Progenitor cell of endocrine pancreas (in vitro differentiated cells): Measurements from ENCODE around the gene RFFL. TPM values are rescaled to one million over a fixed set of nuclear protein-coding genes. Genes with fewer than 3 reads are reported as not detected.
A peak's percentile ranks its signal among the peaks of the same experiment; 100 is the strongest.
"Not testable (repeated sequence)": the region's sequence is repeated elsewhere in the genome, so short reads cannot be mapped to it uniquely, and the experiment has no call there.

Source experiments
- DNase-seq: peaks from one replicate; pipeline ENCODE4 v3.0.0; 2021; ENCODE audit warnings: low spot score; ENCODE audit not compliant: unreplicated experiment
- H3K27ac Mint-ChIP-seq: 2 replicates; pipeline ENCODE4 v1.8.0; 2021; ENCODE audit warnings: mild to moderate bottlenecking, moderate library complexity, mixed read lengths
- H3K27me3 Mint-ChIP-seq: 2 replicates; pipeline ENCODE4 v1.8.0; 2021; ENCODE audit warnings: mixed read lengths
- H3K36me3 Mint-ChIP-seq: 2 replicates; pipeline ENCODE4 v1.8.0; 2022; ENCODE audit warnings: mixed read lengths; ENCODE audit not compliant: insufficient read depth
- H3K4me1 Mint-ChIP-seq: 2 replicates; pipeline ENCODE4 v1.8.0; 2021; ENCODE audit warnings: low read depth, mixed read lengths
- H3K4me3 Mint-ChIP-seq: 2 replicates; pipeline ENCODE4 v1.8.0; 2021; ENCODE audit warnings: low read depth, mild to moderate bottlenecking, moderate library complexity, mixed read lengths
- H3K9me3 Mint-ChIP-seq: 2 replicates; pipeline ENCODE4 v1.8.0; 2021; ENCODE audit warnings: low read depth, mixed read lengths
- total RNA-seq: library from RNA; stranded (reverse); gene quantifications from 2 replicates; pipeline ENCODE4 v1.2.1, GENCODE V29; 2021
- TF ChIP-seq, protein P1 (sequence below): fragments of 200-600 bp; sonication (generic); IDR thresholded peaks from one replicate; pipeline ENCODE4 v1.5.0; 2021; ENCODE audit warnings: antibody characterized with exemption, mild to moderate bottlenecking; ENCODE audit not compliant: unreplicated experiment

The RFFL gene
- total RNA-seq, 1 donor from 2014 or later, result 34.0 TPM

DNA sequence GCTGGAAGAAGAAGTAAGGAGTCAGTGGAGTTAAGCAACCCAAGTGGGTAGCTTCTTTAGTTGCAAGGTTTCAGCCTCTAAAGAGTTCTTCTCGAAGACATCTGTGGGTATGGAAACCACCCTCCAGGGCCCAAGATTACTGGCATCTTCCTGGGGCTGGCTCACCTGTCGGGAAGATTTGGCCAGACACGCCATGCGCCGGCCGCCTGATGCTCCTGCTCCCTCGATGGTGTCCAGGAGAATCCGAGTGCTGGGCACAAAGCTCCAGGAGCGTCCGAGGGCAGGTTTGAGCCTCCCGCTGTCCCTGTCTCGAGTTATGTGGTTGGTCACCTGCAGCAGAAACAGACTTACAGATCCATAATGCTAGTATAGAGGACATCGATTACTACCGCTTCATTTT is 37.5 kb upstream of the RFFL start:
- Mint-ChIP-seq H3K27me3 (no peaks in the 10 kb centered on the region), H3K27ac (no peak overlapping the region), H3K4me3 (no peak overlapping the region), H3K36me3 (peaks cover 11% of the 10 kb centered on the region), H3K9me3 (no peaks in the 10 kb centered on the region), H3K4me1 (no peaks in the 10 kb centered on the region)
- TF ChIP-seq, protein P1, sequence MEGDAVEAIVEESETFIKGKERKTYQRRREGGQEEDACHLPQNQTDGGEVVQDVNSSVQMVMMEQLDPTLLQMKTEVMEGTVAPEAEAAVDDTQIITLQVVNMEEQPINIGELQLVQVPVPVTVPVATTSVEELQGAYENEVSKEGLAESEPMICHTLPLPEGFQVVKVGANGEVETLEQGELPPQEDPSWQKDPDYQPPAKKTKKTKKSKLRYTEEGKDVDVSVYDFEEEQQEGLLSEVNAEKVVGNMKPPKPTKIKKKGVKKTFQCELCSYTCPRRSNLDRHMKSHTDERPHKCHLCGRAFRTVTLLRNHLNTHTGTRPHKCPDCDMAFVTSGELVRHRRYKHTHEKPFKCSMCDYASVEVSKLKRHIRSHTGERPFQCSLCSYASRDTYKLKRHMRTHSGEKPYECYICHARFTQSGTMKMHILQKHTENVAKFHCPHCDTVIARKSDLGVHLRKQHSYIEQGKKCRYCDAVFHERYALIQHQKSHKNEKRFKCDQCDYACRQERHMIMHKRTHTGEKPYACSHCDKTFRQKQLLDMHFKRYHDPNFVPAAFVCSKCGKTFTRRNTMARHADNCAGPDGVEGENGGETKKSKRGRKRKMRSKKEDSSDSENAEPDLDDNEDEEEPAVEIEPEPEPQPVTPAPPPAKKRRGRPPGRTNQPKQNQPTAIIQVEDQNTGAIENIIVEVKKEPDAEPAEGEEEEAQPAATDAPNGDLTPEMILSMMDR, result no peak
- DNase-seq, result no peak

DNA sequence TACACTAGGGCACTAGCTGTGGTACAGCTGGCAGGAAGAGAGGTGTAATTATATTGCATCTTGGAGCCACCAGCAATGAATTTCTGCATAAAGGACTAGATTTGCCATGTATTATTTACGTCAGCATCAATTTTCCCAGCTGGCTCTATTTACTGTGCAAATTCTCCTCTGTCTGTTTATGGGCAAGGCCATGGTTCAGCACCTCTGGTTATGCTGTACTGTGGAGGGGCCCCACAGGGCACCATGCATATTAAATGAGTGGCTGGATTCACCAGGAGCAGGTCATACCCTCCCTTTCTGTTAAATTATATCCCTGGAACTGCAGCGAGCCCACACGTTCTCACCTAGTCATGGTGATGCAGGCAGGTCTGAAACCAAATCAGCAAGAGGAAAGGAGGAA is 36.4 kb upstream of the RFFL start:
- no peaks in the 10 kb centered on the region for H3K27me3 Mint-ChIP-seq
- TF ChIP-seq, protein P1, result no peak

DNA sequence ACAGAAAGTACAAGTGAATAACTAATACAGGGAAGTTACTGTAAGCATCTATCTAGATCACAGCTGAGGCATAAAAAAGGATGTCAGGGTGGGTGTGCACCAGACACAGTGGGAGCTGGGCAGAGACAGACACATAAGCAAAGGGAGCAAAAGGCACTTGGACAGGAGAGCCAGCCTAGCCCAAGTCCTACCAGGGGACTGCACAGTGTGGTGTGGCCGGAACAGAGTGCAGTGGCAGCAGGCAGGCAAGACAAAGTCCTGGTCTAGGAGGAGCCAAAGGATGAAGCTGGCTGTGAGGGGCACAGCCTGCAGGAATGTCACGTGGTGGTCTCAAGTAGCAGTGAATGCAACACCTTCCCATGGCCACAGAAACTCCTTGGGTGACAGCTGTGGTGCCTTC is 34.3 kb upstream of the RFFL start:
- Mint-ChIP-seq H3K4me1 (no peaks in the 10 kb centered on the region), H3K9me3 (peaks cover 4% of the 10 kb centered on the region), H3K27me3 (no peaks in the 10 kb centered on the region), H3K4me3 (no peak overlapping the region), H3K27ac (no peak overlapping the region), H3K36me3 (peaks cover 10% of the 10 kb centered on the region)
- DNase-seq, result no peak
- TF ChIP-seq, protein P1, result no peak

More for the DNA sequence above, 36.4 kb upstream of the RFFL start:
- H3K27ac Mint-ChIP-seq, result no peak overlapping the region
- H3K9me3 Mint-ChIP-seq, result no peaks in the 10 kb centered on the region
- H3K4me3 Mint-ChIP-seq, result no peak overlapping the region
- DNase-seq, result no peak
- H3K36me3 Mint-ChIP-seq, result peaks cover 10% of the 10 kb centered on the region
- no peaks in the 10 kb centered on the region for H3K4me1 Mint-ChIP-seq

DNA sequence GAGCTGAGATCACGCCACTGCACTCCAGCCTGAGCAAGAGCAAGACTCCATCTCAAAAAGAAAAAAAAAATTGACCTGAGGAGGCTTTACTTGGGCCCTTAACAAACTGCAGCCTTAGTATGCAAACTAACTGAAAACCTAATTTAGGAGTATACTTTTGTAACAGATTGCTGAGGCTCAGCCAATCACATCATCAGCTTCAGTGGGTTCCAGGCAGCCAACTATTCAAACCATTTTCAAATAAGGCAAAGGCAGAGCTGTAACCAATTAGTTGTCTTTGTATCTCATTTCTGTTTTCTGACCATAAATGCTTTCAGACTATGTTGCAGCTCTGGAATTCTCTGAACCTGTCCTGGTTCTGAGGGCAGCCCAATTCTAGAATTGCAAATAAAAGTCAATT is 32.2 kb upstream of the RFFL start:
- H3K9me3 Mint-ChIP-seq, result peaks cover 4% of the 10 kb centered on the region
- TF ChIP-seq, protein P1, result no peak
- no peak overlapping the region for H3K4me3 Mint-ChIP-seq
- peaks cover 7% of the 10 kb centered on the region for H3K36me3 Mint-ChIP-seq
- no peaks in the 10 kb centered on the region for H3K27me3 Mint-ChIP-seq
- H3K27ac Mint-ChIP-seq, result no peak overlapping the region
- H3K4me1 Mint-ChIP-seq, result peaks cover 10% of the 10 kb centered on the region
- no peak for DNase-seq

DNA sequence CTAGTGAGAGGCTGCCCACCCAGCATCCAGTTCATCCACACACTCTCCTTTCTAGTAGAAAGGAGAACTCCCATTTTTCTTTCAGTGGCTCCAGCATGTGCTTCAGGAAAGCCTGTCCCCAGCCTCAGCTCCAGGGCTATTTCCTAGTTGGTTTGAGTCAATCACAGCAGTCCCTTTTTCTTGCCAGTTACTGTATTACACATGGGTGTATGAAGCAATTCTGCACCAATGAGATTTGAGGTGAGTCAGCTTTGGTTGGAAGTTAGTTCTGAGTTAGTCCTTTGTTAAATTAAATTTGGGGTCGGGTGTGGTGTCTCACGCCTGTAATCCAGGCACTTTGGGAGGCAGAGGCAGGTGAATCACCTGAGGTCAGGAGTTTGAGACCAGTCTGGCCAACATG is 31.4 kb upstream of the RFFL start:
- Mint-ChIP-seq H3K4me3 (no peak overlapping the region), H3K9me3 (peaks cover 4% of the 10 kb centered on the region), H3K27me3 (no peaks in the 10 kb centered on the region), H3K36me3 (peaks cover 4% of the 10 kb centered on the region), H3K27ac (no peak overlapping the region), H3K4me1 (peaks cover 10% of the 10 kb centered on the region)
- TF ChIP-seq, protein P1, result no peak
- no peak for DNase-seq

DNA sequence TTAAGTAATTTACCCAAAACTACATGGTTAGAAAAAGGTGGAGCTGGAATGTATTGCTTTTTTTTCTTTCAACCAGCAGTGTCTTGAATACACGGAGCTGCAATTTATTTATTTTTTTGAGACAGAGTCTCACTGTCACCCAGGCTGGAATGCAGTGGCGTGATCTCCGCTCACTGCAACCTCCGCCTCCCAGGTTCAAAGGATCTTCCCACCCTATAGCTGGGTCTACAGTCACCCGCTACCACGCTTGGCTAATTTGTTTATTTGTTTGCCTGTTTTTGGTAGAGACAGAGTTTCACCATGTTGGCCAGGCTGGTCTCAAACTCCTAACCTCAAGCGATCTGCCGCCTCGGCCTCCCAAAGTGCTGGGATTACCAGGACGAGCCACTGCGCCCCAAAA is 27.2 kb upstream of the RFFL start:
- not testable (repeated sequence) for H3K36me3 Mint-ChIP-seq, H3K27me3 Mint-ChIP-seq, H3K4me3 Mint-ChIP-seq, H3K9me3 Mint-ChIP-seq, DNase-seq
- Mint-ChIP-seq H3K27ac (peak overlapping the region; percentile 36), H3K4me1 (peaks cover 38% of the 10 kb centered on the region)
